ENCODE measurements around the gene CDH12.

The CDH12 gene

GRCh38 chr5:21817668-21818369 is 1035.3 kb downstream of the CDH12 start:
- H4K20me1 ChIP-seq (ENCODE audit: insufficient read depth, low read length): no peaks in the 10 kb centered on the region
- H3K27ac ChIP-seq (ENCODE audit: low read depth, low read length, poor library complexity, severe bottlenecking): no peak overlapping the region
- H3K9ac ChIP-seq (ENCODE audit: low read length): no peak overlapping the region
- H3K9me3 ChIP-seq (ENCODE audit: low read length): no peaks in the 10 kb centered on the region
- H3K9me2 ChIP-seq (ENCODE audit: low read depth, low read length): no peaks in the 10 kb centered on the region
- no peaks in the 10 kb centered on the region for H3K79me2 ChIP-seq (ENCODE audit: insufficient read depth, low read length)
- no peak overlapping the region for H3K4me2 ChIP-seq (ENCODE audit: low read length)
- no peak for TF ChIP-seq EZH2 (IDR thresholded peaks at IDR 0.05; ENCODE audit: borderline replicate concordance, low read length)
- TF ChIP-seq CTCF (IDR thresholded peaks at IDR 0.05; ENCODE audit: low read length): peak; percentile 34; the same call in 1 of the 2 replicates
- H3K36me3 ChIP-seq (ENCODE audit: insufficient read depth, low read length): no peaks in the 10 kb centered on the region
- no peaks in the 10 kb centered on the region for H3K4me1 ChIP-seq (ENCODE audit: insufficient read depth, low read length, severe bottlenecking)
- no peak overlapping the region for H3K4me3 ChIP-seq (ENCODE audit: low read depth, low read length, poor library complexity, severe bottlenecking)
- no peaks in the 10 kb centered on the region for H3F3A ChIP-seq (ENCODE audit: insufficient read depth, low read length)
- no peak overlapping the region for H2AFZ ChIP-seq (ENCODE audit: low read length)
- no peaks in the 10 kb centered on the region for H3K27me3 ChIP-seq (ENCODE audit: insufficient read depth, low read length)

- Histone ChIP-seq H3K4me1 (ENCODE audit: insufficient read depth, low read length, severe bottlenecking) (no peaks in the 10 kb centered on the region), H3K9me2 (ENCODE audit: low read depth, low read length) (no peaks in the 10 kb centered on the region), H3F3A (ENCODE audit: insufficient read depth, low read length) (no peaks in the 10 kb centered on the region), H3K79me2 (ENCODE audit: insufficient read depth, low read length) (no peaks in the 10 kb centered on the region), H3K4me2 (ENCODE audit: low read length) (no peak overlapping the region), H3K9me3 (ENCODE audit: low read length) (no peaks in the 10 kb centered on the region), H3K4me3 (ENCODE audit: low read depth, low read length, poor library complexity, severe bottlenecking) (no peak overlapping the region), H3K36me3 (ENCODE audit: insufficient read depth, low read length) (no peaks in the 10 kb centered on the region), H4K20me1 (ENCODE audit: insufficient read depth, low read length) (no peaks in the 10 kb centered on the region), H2AFZ (ENCODE audit: low read length) (no peak overlapping the region), H3K27ac (ENCODE audit: low read depth, low read length, poor library complexity, severe bottlenecking) (no peak overlapping the region), H3K9ac (ENCODE audit: low read length) (no peak overlapping the region), H3K27me3 (ENCODE audit: insufficient read depth, low read length) (no peaks in the 10 kb centered on the region)
- TF ChIP-seq EZH2 (IDR thresholded peaks at IDR 0.05; ENCODE audit: borderline replicate concordance, low read length): no peak
- TF ChIP-seq CTCF (IDR thresholded peaks at IDR 0.05; ENCODE audit: low read length): peak; percentile 50; the same call in 1 of the 2 replicates
These were observed 1042.3 kb downstream of the CDH12 start for GRCh38 chr5:21810737-21811316.

- Histone ChIP-seq H2AFZ (ENCODE audit: low read length) (no peak overlapping the region), H3F3A (ENCODE audit: insufficient read depth, low read length) (no peaks in the 10 kb centered on the region), H3K9me2 (ENCODE audit: low read depth, low read length) (no peaks in the 10 kb centered on the region), H3K27ac (ENCODE audit: low read depth, low read length, poor library complexity, severe bottlenecking) (no peak overlapping the region), H3K4me2 (ENCODE audit: low read length) (no peak overlapping the region), H3K36me3 (ENCODE audit: insufficient read depth, low read length) (no peaks in the 10 kb centered on the region), H4K20me1 (ENCODE audit: insufficient read depth, low read length) (no peaks in the 10 kb centered on the region), H3K79me2 (ENCODE audit: insufficient read depth, low read length) (no peaks in the 10 kb centered on the region), H3K9me3 (ENCODE audit: low read length) (no peaks in the 10 kb centered on the region), H3K4me3 (ENCODE audit: low read depth, low read length, poor library complexity, severe bottlenecking) (no peak overlapping the region), H3K27me3 (ENCODE audit: insufficient read depth, low read length) (no peaks in the 10 kb centered on the region), H3K9ac (ENCODE audit: low read length) (no peak overlapping the region), H3K4me1 (ENCODE audit: insufficient read depth, low read length, severe bottlenecking) (no peaks in the 10 kb centered on the region)
- no peak for TF ChIP-seq CTCF (IDR thresholded peaks at IDR 0.05; ENCODE audit: low read length)
- TF ChIP-seq EZH2 (IDR thresholded peaks at IDR 0.05; ENCODE audit: borderline replicate concordance, low read length): no peak
These were observed 1043.5 kb downstream of the CDH12 start for GRCh38 chr5:21809611-21810010.

All from OCI-LY1 (cell line).